Amniotic stem cell (primary cell): Measurements from ENCODE around the gene OPCML.

Source experiments
- DNase-seq: peaks from one replicate; lab custom pipeline; 2025; lab: John Stamatoyannopoulos, UW

OPCML gene

DNA sequence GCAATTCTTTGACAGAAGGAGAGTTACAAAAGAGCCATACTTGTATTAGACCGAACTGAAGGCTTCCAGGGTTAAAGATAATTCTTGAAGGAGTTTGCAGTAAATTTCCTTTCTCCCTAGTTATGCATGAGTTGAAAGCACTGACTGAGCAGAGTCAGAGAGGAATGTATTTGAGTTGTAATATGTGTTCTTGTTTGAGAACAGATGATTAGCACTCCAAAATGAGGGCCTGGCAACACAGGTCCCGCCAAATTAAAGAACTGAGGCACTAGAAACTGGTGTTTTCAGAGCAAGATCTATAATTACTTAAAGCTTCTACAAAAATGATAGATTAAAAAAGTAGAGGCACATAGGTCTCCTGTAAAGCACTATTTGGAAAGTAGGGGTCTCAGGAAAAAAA is 970.4 kb downstream of the OPCML start:
- DNase-seq = no peak

DNA sequence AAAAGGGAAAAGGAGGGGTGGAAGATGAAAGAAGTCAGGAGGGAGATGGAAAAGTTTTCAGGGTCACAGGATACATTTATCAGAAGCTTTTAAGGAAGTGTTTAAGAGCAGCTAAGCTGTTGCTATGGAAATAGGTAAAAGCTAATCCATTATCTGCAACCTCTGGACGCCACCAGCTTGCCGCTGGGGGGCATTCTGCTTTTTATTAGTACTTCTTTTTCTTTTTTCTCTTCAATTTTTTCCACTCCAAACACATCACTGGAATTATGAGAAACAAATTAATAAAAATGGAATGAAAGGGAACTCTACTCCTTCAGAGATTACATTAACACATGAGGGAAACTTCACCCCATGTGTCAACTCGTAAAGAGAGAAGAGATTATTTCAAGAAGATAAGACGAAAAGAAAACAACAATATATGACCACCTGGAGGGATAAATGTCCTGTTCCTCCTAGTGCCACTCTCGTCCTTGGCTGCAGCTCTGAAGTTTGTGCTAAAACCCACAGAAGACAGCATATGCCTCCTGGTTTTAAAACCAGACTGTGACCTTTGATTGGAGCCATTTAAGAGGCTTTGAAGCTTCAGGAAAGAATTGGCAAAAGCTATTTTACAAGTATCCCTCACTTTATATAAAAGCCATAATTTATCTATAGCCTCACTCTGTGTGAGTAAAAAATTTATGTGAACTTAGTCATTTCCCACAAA is 972.8 kb downstream of the OPCML start:
- no peak for DNase-seq

DNA sequence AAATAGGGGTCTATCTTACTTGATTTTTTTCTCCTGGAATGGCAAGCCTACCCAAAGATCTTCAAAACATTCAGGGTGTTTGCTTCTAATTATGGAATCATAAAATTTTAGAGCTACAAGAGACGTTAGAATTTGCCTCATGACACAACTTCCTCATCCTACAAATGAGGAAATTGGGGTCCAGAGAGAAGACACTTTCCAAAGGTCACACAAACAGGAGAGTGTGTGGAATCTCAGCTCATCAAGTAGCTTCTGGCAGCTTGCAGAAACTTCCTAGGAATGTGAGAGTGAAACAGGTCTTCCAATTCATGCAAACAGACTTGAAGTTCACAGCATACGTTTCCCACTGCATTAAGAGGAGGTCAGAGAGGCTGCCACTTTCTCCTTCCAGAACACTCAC is 976.0 kb downstream of the OPCML start:
- no peak for DNase-seq

DNA sequence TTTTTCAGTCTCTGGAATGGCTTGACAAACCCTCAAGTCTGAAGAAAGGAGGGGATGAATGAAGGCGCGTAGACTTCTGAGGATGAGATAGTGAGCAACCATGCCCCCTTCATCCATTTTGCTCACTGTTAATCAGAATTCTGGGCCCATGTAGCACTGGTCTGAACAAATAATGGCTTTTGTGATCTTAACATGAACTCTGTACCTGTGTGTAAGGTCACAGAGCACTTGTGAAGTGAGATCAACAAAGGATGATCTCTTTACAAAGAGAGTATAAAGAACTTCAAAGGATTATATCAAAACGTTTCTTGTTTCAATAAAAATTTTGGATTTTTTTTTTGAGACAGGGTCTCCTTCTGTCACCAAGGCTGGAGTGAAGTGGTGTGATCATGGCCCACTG is 976.7 kb downstream of the OPCML start:
- DNase-seq = no peak

DNA sequence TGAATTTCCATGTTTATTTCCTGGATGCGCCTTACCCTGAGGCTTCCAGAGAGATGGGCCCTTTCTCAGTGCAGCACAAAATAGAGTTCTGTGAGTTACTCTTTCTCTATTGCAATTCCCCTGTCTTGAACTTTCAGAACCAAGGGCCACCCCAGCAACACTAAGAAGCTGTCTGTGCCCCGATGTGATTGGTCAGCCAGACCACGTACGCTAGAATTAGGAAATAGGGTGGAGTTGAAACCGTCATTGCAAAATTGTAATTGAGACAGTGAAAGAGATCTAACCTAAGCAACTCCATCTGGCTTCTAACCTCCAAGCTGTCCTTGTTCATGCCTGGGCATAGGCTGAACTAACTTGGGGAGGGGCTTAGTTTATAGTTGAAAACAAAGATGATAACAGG is 981.3 kb downstream of the OPCML start:
- DNase-seq = no peak

DNA sequence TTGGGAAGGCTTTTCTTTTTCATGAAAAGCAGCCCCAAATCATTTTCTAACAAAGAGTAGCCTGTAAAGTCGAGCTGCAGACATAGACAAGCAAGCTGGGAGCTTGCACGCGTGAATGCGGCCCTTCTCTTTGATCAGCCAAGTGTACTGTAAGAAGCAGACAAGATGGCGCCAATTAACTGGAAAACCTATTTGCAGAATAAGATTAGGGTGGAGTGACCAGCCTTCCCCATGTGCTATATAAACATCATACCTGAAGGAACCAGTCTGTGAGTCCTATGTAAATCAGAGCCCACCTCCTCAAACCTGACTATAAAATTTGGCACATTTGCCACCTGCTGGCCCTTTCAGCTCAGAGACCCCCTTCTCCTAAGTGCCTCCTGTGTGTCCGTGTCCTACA is 982.7 kb downstream of the OPCML start:
- DNase-seq = no peak

DNA sequence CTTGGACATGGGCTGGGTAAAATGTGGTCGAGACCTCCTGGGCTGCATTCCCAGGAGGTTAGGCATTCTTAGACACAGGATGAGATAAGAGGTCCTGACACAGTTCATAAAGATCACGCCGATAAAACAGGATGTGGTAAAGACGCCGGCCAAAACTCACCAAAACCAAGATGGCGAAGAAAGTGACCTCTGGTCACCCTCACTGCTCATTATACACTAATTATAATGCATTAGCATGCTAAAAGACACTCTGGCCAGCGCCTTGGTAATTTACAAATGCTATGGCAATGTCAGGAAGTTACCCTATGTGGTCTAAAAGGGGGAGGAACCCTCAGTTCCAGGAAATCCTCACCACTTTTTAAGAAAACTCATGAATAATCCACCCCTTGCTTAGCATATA is 983.3 kb downstream of the OPCML start:
- no peak for DNase-seq

DNA sequence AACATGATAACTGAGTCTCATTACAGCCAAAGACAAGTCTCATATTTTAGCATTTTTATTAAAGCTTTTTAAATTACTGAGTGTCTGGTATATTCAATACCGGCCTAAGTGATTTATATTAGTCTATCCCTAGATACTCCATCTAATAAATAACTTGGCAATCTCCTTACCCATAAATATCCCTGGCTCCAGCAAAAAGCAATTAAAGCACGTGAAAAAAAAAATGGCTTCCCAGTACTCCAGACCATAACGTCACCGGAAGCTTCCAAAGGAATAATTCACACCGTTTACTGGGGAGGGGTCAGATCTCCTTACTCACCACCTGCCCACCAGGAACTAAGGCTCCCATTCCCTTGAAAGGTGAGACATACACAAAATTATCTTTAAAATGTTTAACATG is 988.3 kb downstream of the OPCML start:
- DNase-seq = no peak

DNA sequence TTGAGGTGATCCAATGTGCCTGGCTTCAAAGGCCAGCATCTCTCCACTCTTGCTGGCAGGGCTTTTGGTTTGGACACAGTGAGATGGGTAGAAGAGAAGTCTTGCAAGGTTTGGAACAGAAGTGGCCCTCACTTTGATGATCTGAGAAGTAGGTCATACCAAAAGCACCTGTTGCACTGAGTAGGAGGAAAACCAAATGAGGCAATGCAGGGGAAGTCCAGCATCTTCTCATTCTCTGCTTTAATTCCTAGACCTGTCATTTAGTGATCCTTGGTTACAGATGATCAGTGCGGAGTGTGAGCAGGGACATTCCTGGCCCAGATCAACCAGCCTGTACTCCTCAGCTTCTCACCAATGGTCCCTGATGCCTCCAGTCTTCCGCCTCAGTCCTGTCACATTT is 990.5 kb downstream of the OPCML start:
- no peak for DNase-seq

DNA sequence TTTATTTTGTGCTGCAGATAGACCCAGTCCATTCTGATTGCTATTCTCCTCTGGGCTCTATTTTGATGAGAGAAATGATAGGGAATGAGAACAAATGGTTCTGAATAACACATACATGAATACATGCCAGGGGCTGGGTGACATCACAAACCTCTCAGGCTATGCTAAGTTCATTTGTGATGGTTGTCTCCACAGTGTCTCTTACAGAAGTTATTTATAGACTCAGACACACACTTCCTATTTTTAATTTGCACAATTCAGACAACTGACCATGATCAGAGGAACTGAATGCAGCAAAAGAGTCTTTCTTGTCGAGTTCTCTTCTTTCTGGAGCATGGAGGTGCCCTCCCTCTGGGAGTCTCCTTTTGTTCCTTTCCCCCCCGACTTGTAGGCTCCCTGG is 991.7 kb downstream of the OPCML start:
- no peak for DNase-seq

DNA sequence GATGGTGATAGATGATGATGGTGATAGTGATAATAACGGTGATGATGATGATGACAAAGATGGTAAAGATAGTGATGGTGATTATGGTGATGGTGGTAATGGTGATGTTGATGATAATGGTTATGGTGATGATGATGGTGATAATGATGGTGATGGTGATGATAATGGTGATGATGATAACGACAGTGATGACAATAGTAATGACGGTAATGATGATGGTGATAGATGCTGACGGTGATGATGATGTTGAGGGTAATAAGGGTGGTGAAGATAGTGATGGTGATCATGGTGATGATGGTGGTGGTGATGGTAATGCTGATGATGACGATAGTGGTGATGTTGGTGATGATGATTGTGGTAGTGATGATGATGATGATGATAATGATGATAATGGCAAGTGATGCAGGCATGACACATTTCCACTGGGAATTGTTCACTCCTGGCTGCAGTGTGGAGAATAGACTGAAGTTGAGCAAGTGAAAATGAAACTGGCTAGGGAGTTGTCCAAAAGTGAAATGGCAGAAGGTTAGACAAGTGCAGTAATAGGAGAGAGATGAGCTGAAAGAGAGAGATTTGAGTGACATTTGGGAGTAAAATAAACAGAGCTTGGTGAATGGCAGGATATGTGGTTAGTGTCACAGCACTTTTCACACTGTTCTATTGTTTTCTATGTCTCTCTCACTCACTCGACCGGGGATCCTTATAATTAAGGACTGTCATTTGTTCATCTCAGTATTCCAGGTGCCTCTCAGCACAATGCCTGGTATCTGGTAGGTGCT is 992.5 kb downstream of the OPCML start:
- no peak for DNase-seq

DNA sequence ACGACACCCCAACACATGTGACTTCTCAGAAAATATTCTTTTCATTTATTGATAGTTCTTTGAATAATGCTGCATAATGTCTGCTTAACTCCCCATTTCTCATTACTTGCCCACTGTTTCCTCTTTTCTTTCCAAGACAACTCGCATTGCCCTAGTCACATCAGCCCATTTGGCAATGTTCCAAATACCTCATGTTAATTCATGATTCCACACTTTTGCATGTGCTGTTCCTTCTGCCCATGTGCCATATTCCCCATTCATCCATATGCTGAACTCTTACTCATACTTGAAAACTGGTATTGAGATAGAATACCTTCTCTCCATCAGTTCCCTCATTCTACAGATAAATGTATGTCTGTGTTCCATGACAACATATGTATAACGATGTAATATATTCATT is 993.7 kb downstream of the OPCML start:
- DNase-seq = no peak

DNA sequence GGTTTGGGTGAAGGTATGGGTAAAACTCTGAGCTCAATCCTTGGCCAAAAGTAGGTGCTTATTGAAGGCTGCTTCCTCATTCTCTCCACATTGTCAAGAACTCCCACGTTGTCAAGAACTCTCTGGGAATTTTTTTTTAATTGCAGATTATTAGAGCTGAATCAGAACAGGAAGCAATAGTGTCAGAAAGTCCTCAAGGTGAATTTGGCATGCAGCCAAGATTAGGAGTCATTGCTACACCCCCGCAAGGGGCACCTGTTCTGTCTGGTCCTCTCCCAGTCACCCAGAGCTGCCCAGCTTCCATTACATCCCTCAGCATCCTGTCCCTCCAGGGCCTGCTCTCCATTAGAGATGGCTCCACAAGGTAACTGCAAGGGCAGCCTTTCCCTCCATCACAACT is 996.5 kb downstream of the OPCML start:
- DNase-seq = no peak

DNA sequence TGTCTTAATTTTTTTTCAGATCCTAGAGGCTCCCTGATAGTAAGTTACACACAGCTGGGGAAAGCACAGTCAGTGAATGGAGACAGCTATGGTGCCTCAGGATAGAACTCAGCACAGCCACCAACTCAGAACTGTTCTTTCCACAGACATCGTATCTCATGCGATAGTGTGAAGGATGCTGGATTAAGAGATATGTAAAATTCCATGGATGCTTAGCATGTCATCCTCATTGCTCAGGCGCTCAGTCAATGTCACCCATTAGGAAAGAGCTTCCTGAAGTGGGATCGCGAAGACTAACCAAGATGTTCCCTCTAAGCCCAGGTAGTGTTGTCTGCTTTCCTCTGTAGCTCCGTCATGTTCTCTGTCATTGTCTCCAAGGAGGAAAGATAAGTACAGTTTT is 1000.4 kb downstream of the OPCML start:
- no peak for DNase-seq

DNA sequence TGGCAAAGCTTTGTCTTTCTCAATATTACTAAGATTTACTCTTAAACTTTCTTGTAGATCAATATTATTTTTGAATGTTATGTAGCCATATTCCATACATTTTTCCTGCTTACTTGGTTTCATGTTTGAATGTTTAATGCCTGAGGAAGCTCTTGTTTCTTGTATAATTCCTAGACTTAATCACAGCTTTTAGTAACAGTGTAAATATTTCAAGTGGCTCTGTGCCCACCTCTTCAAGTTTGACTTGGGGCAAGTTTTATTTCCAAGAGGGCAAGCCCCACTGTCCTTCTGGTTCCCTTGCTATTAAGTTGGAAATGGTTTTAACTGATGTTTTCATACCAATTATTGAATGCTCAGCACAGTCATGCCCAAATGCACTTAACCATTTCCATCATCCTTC is 1004.1 kb downstream of the OPCML start:
- DNase-seq = no peak

DNA sequence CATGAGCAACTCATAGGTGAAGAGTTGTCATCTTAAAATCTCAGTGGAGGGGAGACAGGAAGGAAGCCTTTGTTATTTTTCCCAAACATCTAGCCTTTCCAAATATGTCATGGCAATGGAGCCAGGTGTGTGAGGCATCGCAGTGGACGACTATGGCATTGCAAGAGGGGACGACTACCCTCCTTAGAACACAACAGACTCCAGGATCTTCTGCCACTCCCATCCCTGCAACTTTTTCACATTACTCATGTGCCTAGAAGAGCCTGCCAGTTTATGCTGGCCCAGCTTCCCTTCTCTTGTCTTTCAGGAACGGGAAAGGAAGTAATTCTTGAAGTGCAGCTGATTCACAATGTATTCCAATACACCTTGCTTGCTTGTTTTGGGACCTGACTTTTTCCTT is 1008.4 kb downstream of the OPCML start:
- no peak for DNase-seq

DNA sequence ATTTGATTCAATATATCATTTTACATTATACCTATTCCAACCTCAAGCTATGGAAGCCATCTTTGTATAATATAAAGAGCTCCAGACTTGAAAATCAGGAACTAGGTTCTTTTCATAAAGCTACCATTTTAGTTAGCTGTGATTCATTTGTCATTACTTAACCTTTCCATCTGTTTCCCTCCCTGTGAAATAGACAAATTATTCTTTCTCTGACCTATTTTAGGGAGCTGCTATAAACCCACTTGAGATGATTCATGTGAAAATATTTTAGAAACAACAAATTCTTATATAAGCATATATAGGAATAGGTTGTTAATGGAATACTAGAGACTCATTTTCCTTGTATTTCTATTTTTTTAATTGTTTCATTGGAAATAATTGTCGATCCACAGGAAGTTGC is 1012.1 kb downstream of the OPCML start:
- DNase-seq = no peak

DNA sequence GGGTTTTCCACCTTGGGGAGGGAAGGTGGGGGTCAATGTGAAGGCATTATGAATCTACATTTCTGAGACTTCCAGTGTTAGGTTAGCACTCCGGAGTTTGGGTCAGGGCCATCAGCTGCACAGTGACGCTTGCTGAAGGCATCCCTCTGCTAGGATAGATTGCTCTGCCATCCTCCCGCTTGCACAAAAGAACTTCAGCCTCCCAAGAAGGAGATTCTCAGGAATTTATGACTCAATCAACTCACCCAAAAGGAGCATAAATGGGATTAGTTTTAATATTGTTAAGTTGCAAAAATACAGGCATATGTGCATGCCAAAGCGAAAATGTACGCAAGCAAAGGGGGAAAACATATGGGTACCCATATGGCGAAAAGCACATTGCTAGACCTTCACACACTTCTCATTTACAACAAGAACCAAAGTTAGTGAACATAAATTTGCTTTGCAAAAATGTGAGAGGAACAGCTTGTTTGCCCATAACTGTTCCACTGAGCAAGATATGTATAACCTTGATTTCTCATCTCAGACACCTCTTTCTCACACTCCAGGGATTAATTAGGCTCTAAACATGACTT is 1013.0 kb downstream of the OPCML start:
- no peak for DNase-seq

DNA sequence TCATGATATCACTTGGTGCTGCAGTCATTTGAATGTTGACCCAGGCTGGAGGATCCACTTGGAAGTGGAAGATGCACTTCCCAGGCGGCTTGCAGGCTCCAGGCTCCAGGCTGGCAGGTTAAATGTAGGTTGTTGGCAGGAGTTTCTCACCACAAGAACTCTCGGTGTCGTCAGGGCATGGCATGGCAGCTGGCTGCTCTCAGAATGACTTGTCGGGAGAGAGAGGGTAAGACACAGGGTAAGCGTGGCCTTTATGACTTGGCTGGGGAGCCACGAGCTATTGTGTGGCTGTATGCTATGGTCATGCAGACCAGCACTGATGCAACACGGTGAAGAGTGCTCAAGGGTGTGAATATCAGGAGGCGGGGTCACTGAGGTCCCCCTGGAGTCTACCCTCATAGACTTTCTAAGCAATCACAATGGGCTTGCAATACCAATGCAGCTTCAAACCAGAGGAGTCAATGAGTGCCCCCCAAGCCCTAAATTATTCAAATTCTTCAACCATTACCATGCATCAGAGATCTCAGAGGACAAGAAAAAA is 1027.7 kb downstream of the OPCML start:
- DNase-seq = no peak

DNA sequence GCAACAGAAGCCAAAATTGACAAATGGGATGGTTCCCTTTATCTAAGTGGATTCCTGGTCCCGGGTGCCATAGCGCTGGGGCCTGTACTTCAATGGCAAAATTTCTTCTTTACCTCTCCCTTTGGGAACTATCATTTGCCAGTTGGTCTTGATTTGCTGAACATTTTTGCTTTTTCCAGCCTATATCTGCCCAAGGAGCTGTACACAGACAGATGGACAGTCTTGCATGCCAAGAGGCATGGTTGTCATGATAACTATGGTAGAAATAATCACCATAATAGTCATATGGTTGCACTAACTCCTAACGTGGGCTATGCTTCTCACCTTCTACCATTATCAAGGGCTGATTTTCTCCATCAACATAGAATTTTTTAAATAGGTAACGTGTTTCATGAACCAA is 1030.9 kb downstream of the OPCML start:
- DNase-seq = no peak

DNA sequence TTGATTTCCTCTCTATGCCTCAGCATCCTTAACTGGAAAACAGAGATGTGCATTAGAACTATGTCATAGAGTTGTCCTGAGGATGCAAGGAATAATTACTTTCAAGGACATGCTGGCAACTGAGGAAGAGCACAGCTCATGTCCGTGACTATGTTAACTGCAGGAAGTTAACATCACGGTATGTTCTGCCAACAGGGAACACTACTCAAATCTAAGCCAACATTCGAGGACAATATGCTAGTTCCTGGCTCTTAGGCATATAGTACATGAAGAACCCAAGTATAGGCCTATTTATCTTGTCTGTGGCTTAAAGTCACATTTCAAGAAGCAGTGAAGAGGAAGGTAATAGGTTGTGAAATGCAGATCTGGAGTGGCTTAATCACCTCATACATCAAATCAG is 1032.6 kb downstream of the OPCML start:
- no peak for DNase-seq

DNA sequence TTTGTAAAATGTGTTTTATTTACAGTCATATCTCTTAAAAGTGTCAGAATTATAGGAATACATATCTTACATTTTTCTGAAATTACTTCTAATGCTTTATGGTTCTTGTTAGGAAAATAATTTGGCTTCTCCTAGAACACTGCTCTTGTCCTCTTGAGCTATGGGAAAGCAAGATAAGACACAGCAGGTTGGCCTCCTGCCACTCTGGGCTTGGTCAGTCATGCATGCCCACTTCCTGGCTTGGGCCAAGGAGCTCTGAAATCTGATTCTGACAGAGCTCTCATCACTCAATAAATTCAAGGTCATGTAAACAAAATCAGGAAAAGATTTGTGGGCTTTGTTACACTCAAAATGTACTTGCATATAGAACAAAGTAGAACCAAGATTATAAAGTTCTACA is 1036.0 kb downstream of the OPCML start:
- DNase-seq = no peak

DNA sequence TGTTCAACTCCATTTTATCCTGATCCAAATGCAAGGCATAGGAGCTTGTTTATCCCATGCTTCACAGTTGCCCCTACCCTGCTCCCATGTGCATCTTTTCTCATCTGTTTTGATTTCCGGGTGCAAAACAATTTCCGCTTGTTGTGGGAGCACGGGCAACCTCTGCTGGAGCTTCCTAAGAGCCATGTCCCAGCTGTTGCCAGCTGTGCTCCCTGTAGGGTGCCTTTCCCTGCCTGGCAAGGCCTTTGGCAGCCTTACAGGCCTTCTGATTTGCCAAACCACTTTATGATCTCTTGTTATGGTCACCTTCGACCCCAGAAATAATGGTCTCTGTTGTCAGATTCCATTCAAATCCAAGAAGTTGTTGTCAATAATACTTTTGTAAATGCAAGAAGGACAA is 1038.5 kb downstream of the OPCML start:
- DNase-seq = no peak
